ENCODE results near the gene ASZ1.

Gene ASZ1

GRCh38 chr7:117375380-117375779 is 51.9 kb downstream of the ASZ1 start:
- no peaks in the 10 kb centered on the region for H3K4me1 Mint-ChIP-seq
- TF ChIP-seq CTCF (IDR thresholded peaks at IDR 0.05; ENCODE audit: unreplicated experiment in 3 of 3): peak in 2 of 3 experiments; percentile 17 to 45
- no peaks in the 10 kb centered on the region for H3K36me3 Mint-ChIP-seq (ENCODE audit: low read depth)
- H3K4me3 Mint-ChIP-seq: no peak overlapping the region
- H3K9me3 Mint-ChIP-seq: peaks cover 4% of the 10 kb centered on the region
- H3K27ac Mint-ChIP-seq: no peak overlapping the region
- H3K27me3 Mint-ChIP-seq (ENCODE audit: low read depth): no peaks in the 10 kb centered on the region

- no peak overlapping the region for H3K27ac Mint-ChIP-seq
- H3K4me3 Mint-ChIP-seq: no peak overlapping the region
- H3K4me1 Mint-ChIP-seq: no peaks in the 10 kb centered on the region
- no peak for TF ChIP-seq CTCF (IDR thresholded peaks at IDR 0.05; ENCODE audit: unreplicated experiment in 3 of 3)
- no peaks in the 10 kb centered on the region for H3K27me3 Mint-ChIP-seq (ENCODE audit: low read depth)
- no peaks in the 10 kb centered on the region for H3K36me3 Mint-ChIP-seq (ENCODE audit: low read depth)
- peaks cover 4% of the 10 kb centered on the region for H3K9me3 Mint-ChIP-seq
Measured at GRCh38 chr7:117372073-117372472, 55.2 kb downstream of the ASZ1 start.

DNA sequence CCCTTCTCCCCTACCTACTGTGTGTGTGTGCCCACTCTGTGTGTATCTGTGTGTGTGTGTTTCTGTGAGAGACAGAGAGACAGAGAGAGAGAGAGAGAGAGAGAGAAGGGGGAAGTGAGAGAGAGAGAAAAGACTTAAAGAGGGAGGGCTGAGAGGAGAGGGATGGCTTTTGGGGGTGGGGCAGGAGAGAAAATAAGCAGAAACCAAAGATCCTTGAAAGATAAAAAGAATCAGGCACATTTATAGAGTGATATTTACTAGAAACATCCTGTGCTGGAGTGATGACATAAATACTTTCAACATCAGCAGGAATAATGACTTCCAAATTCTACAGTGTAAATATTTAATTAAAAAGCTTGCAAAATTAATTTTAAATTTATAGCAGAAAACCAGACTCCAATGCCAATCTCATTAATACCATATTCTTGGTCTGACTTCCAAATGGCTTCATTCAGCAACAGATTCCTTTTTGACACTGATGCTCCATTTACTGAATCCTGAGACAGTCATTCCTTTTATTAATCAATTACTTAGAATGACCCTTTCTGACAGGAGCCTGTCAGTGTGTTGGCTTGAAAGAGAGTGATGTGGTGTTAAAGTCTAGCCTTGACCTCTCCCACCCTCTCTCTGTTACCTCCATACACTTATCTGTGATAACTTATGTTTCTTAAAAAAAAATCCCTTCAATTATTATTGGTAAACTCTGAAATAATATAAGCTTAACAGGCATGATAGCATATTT is 62.8 kb downstream of the ASZ1 start:
- no peak overlapping the region for H3K27ac Mint-ChIP-seq
- no peak overlapping the region for H3K4me3 Mint-ChIP-seq
- no peaks in the 10 kb centered on the region for H3K27me3 Mint-ChIP-seq (ENCODE audit: low read depth)
- no peaks in the 10 kb centered on the region for H3K36me3 Mint-ChIP-seq (ENCODE audit: low read depth)
- no peaks in the 10 kb centered on the region for H3K4me1 Mint-ChIP-seq
- TF ChIP-seq CTCF (IDR thresholded peaks at IDR 0.05; ENCODE audit: unreplicated experiment in 3 of 3): no peak
- H3K9me3 Mint-ChIP-seq: no peaks in the 10 kb centered on the region

GRCh38 chr7:117362294-117362888 is 64.9 kb downstream of the ASZ1 start:
- H3K4me1 Mint-ChIP-seq: no peaks in the 10 kb centered on the region
- no peak overlapping the region for H3K4me3 Mint-ChIP-seq
- no peaks in the 10 kb centered on the region for H3K9me3 Mint-ChIP-seq
- no peak for TF ChIP-seq CTCF (IDR thresholded peaks at IDR 0.05; ENCODE audit: unreplicated experiment in 3 of 3)
- no peaks in the 10 kb centered on the region for H3K36me3 Mint-ChIP-seq (ENCODE audit: low read depth)
- no peak overlapping the region for H3K27ac Mint-ChIP-seq
- no peaks in the 10 kb centered on the region for H3K27me3 Mint-ChIP-seq (ENCODE audit: low read depth)

- TF ChIP-seq CTCF (IDR thresholded peaks at IDR 0.05; ENCODE audit: unreplicated experiment in 3 of 3): no peak
- Mint-ChIP-seq H3K27me3 (ENCODE audit: low read depth) (no peaks in the 10 kb centered on the region), H3K9me3 (no peaks in the 10 kb centered on the region), H3K4me1 (no peaks in the 10 kb centered on the region), H3K4me3 (no peak overlapping the region), H3K36me3 (ENCODE audit: low read depth) (no peaks in the 10 kb centered on the region), H3K27ac (no peak overlapping the region)
Measured at GRCh38 chr7:117350027-117350426, 77.3 kb downstream of the ASZ1 start.

DNA sequence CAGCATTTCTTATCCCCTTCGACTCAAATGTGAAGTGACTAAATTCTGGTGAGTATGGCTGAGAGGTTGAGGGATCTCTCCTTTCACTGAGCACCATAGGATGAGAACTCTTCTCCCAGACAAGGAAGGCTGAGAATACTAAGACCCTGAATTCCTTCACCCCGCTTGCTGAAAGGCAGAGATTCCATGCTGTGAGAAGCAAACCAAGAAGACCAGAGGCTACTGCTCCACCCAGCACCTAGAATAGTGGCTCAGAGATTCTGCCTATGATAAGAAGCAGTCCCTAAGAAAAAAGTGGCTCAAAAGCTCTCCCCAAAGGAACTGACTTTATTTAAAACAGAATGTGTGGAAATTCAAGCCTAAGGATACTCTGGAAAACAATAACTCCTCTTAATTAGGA is 77.7 kb downstream of the ASZ1 start:
- Mint-ChIP-seq H3K36me3 (ENCODE audit: low read depth) (no peaks in the 10 kb centered on the region), H3K4me3 (no peak overlapping the region), H3K9me3 (no peaks in the 10 kb centered on the region), H3K27me3 (ENCODE audit: low read depth) (no peaks in the 10 kb centered on the region), H3K4me1 (no peaks in the 10 kb centered on the region), H3K27ac (no peak overlapping the region)
- TF ChIP-seq CTCF (IDR thresholded peaks at IDR 0.05; ENCODE audit: unreplicated experiment in 3 of 3): no peak
